Lower leg skin (tissue), 3 donors: ENCODE results near the gene KRTAP17-1.

ENCODE experiments used
- CTCF ChIP-seq, 3 donors: fragments of 450-650 bp; IDR thresholded peaks; one replicate each; pipeline ENCODE4 v1.5.1; 2016; ENCODE audit warnings: antibody characterized with exemption in 3 of 3, mild to moderate bottlenecking in 3 of 3, moderate library complexity in 2 of 3
- POLR2A ChIP-seq, 2 donors: fragments of 450-650 bp; IDR thresholded peaks; one replicate each; pipeline ENCODE4 v1.6.1; 2016 to 2017; ENCODE audit warnings: antibody characterized with exemption in 2 of 2, mild to moderate bottlenecking in 1 of 2, moderate library complexity in 1 of 2

- TF ChIP-seq CTCF (IDR thresholded peaks at IDR 0.05) (no peak), POLR2A (IDR thresholded peaks at IDR 0.05) (no peak)
These were observed 43.7 kb downstream of the KRTAP17-1 start for GRCh38 chr17:41271858-41272257.
